Subcutaneous adipose tissue (tissue), 4 donors: ENCODE data around the gene SAAL1. TPM values are rescaled to one million over a fixed set of nuclear protein-coding genes. Genes with fewer than 3 reads are reported as not detected.

Experiments used
- CTCF ChIP-seq: fragments of 450-650 bp; IDR thresholded peaks from one replicate; pipeline ENCODE4 v1.5.1; 2016; ENCODE audit warnings: low read depth, mild to moderate bottlenecking, control low read depth, antibody characterized with exemption, moderate library complexity
- total RNA-seq, 4 donors: library from RNA; depleted of rRNA; stranded (reverse); fragments of >200 nt; gene quantifications; one replicate each; pipeline ENCODE4 v1.1.0, GENCODE V29; 2016

SAAL1 gene
- total RNA-seq, 4 donors from 2014 or later = 10.8 to 15.6 (median 13.3) TPM

- TF ChIP-seq CTCF = no peak
These were observed 4.8 kb downstream of the SAAL1 start for GRCh38 chr11:18100926-18101656.

GRCh38 chr11:18093959-18094358, 11.9 kb downstream of the SAAL1 start:
- TF ChIP-seq CTCF = no peak

- TF ChIP-seq CTCF = no peak
These were observed 14.2 kb downstream of the SAAL1 start for GRCh38 chr11:18091731-18092130.

GRCh38 chr11:18088966-18089365, 16.9 kb downstream of the SAAL1 start:
- no peak for TF ChIP-seq CTCF

GRCh38 chr11:18088366-18088765, 17.5 kb downstream of the SAAL1 start:
- no peak for TF ChIP-seq CTCF

GRCh38 chr11:18081551-18081950, 24.3 kb downstream of the SAAL1 start:
- no peak for TF ChIP-seq CTCF

- TF ChIP-seq CTCF = no peak
These were observed 25.4 kb downstream of the SAAL1 start for GRCh38 chr11:18080451-18080850.
